Kasumi-1 (cell line): ENCODE measurements around the gene C2orf78.
A peak's percentile ranks its signal among the peaks of the same experiment; 100 is the strongest.

ENCODE experiments used
- DNase-seq, 2 experiments: peaks; one replicate each; lab custom pipeline; 2025; lab: John Stamatoyannopoulos, UW

The C2orf78 gene

GRCh38 chr2:73837847-73838585 is 54.0 kb downstream of the C2orf78 start:
- DNase-seq, result peak; percentile 86 to 92

DNA sequence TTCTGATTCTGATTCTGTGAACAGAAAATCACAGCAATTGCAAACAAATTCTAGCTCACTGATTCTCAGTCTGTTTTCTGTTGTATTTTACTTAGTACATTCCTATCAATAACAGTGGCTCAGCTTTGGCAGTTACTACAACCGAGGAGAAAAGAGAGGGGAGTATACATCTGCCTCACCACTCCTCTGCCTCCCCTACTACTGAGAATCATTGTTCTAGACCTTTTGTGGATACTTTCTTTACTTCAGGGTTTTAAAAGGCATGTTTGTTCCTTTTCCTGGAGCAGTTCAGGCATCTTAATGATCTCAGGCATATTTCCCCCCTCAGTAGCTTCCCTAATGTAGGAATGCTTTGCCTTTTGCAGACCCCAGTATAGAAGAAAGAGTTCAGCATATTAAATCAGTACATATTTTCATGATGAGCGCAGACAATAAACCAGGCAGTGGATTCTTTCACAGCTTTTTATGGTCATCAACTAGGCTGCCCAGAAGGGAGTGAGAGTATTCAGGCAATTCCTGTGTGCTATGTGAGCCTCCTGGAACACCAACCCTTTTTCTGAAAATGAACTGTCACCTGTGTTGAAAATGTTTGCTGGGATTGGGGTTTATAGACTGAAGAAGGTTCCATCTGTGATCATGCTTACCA is 55.0 kb downstream of the C2orf78 start:
- DNase-seq, result no peak

GRCh38 chr2:73839653-73840411 is 55.8 kb downstream of the C2orf78 start:
- no peak for DNase-seq

DNA sequence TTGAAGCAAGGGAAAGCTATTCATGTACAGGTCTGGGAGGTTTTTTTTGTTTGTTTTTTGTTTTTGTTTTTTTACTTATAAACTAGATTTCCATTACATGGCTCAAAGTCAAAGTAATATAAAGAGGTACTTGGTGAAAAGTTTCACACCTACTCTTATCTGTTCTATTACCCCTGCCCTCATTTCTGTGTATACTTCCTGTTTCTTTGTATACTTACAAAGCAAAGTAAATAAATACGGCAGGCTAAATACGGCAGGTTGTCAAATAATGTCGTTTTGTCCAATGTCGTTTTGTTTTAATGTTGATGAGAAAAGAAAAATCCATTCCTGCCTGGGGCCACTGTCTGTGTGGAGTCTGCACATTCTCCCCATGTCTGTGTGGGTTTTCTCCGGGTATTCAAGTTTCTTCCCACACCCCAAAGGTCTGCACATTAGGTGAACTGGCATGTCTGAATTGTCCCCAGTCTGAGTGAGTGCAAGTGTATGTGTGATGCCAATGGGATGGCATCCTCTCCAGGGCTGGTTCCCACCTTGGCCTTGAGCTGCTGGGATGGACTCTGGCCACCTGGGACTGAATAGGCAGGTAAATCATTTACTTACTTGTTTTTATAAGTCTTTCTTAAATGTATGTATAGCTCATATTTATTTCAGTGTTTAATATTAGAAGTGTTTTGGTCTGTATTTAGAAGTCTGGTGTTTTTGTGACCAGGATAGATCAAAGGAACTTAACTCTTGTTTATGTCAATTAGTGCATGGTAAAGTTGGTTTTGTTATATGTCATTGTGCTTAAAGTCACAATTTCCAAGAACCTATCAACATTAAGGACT is 58.1 kb downstream of the C2orf78 start:
- DNase-seq, result no peak

- no peak for DNase-seq
Measured at GRCh38 chr2:73842739-73843019, 58.7 kb downstream of the C2orf78 start.

GRCh38 chr2:73844087-73844486 is 60.1 kb downstream of the C2orf78 start:
- DNase-seq, result no peak

DNA sequence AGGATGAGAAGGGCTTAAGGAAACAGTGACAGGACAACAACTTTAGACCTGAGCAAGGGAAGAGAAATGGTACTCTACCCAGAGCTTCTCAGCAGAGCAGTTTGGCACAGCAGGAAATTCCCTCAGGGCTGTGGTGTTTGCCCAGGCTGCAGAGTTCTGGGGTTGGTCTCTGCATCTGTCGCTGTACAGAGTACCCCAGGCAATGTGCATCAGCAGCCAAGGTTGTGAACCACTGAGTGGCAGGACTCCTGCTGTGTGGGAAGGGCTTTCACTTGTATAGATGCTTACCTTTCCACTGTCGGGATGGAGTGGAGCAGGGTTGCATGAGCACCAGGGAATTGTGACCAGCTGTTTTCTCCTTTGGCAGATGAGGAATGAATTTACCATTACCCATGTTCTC is 66.0 kb downstream of the C2orf78 start:
- no peak for DNase-seq

- peak; percentile 10 to 40 for DNase-seq
Measured at GRCh38 chr2:73851274-73851673, 67.3 kb downstream of the C2orf78 start.

GRCh38 chr2:73852020-73852419 is 68.0 kb downstream of the C2orf78 start:
- no peak for DNase-seq

GRCh38 chr2:73855526-73855925 is 71.5 kb downstream of the C2orf78 start:
- no peak for DNase-seq

GRCh38 chr2:73856214-73856613 is 72.2 kb downstream of the C2orf78 start:
- DNase-seq, result no peak

- DNase-seq, result no peak
Measured at GRCh38 chr2:73859721-73860586, 76.0 kb downstream of the C2orf78 start.

DNA sequence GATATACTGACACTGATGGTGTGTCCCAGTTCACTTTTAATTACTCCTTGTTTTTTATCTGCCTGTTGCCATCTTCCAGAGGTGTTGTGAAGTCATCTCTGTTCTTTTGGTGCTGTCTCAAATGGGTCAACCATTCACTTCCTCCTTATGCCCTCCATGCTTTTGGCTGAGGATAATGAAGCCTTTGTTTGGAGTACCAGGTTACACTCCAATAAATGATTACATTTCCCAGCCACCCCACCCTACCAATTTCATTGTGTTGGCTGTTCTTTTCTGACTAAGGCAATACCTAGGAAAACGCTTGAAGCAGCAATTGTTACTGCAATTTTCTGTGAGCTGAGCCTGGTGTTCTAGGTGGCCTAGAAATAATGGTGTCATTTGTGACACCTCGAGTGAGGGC is 79.0 kb downstream of the C2orf78 start:
- DNase-seq, result no peak
